Peyer's patch (tissue), 4 donors: ENCODE data around the gene PAXIP1. TPM values are rescaled to one million over a fixed set of nuclear protein-coding genes. Genes with fewer than 3 reads are reported as not detected.

Experiments
- DNase-seq, 3 donors: peaks; one replicate each; pipeline ENCODE4 v3.0.0-alpha.2; 2017 to 2019
- H3K27ac ChIP-seq, 4 donors: fragments of 200-600 bp; sonication (generic); one replicate each; pipeline ENCODE4 v1.5.1; 2016 to 2019
- H3K27me3 ChIP-seq, 2 donors: fragments of 200-600 bp; sonication (generic); one replicate each; pipeline ENCODE4 v1.5.1; 2019
- H3K36me3 ChIP-seq, 3 donors: fragments of 200-600 bp; sonication (generic); one replicate each; pipeline ENCODE4 v1.5.1; 2016 to 2019
- H3K4me1 ChIP-seq, 4 donors: fragments of 200-600 bp; sonication (generic); one replicate each; pipeline ENCODE4 v1.5.1; 2016 to 2019
- H3K4me3 ChIP-seq, 4 donors: fragments of 200-600 bp; sonication (generic); 1 replicate in 3 of 4; 2 replicates in 1 of 4; pipeline ENCODE4 v1.5.1; 2016 to 2019; ENCODE audit warnings: mild to moderate bottlenecking in 1 of 4
- H3K9me3 ChIP-seq, 4 donors: fragments of 200-600 bp; sonication (generic); one replicate each; pipeline ENCODE4 v1.5.1; 2016 to 2019; ENCODE audit warnings: mild to moderate bottlenecking in 1 of 4
- CTCF ChIP-seq, 6 experiments: fragments of 450-650 bp in 4 of 6; fragments of 200-600 bp in 2 of 6; sonication (generic) in 1 of 6; IDR thresholded peaks; one replicate each; pipeline ENCODE4 v1.5.1; 2017 to 2019; ENCODE audit warnings: antibody characterized with exemption in 6 of 6, mild to moderate bottlenecking in 3 of 6, moderate library complexity in 1 of 6
- POLR2A ChIP-seq, 2 donors: fragments of 450-650 bp; IDR thresholded peaks; one replicate each; pipeline ENCODE4 v1.5.1; 2017; ENCODE audit warnings: antibody characterized with exemption in 2 of 2, mild to moderate bottlenecking in 2 of 2, moderate library complexity in 2 of 2
- total RNA-seq, 4 donors: library from RNA; depleted of rRNA; stranded (reverse); fragments of >200 nt; gene quantifications; one replicate each; pipeline ENCODE4 v1.1.0, GENCODE V29; 2016

The PAXIP1 gene
- total RNA-seq, 4 donors from 2014 or later, result 14.9 to 28.3 (median 23.7) TPM

- DNase-seq, result no peak
- no peaks in the 10 kb centered on the region for H3K36me3 ChIP-seq
- no peak overlapping the region for H3K27ac ChIP-seq
- peaks cover 0 to 8% (median 0%) of the 10 kb centered on the region in 4 donors for H3K4me1 ChIP-seq
- no peak overlapping the region for H3K4me3 ChIP-seq
- TF ChIP-seq POLR2A (IDR thresholded peaks at IDR 0.05) (no peak), CTCF (IDR thresholded peaks at IDR 0.05) (no peak)
- H3K27me3 ChIP-seq, result peaks cover 0 to 3% of the 10 kb centered on the region in 2 donors
- no peaks in the 10 kb centered on the region for H3K9me3 ChIP-seq
Observed at GRCh38 chr7:154918266-154918665, 84.7 kb downstream of the PAXIP1 start.

- peaks cover 0 to 3% of the 10 kb centered on the region in 2 donors for H3K27me3 ChIP-seq
- no peak overlapping the region for H3K4me3 ChIP-seq
- no peaks in the 10 kb centered on the region for H3K9me3 ChIP-seq
- H3K36me3 ChIP-seq, result no peaks in the 10 kb centered on the region
- no peak overlapping the region for H3K27ac ChIP-seq
- H3K4me1 ChIP-seq, result peaks cover 0 to 8% (median 0%) of the 10 kb centered on the region in 4 donors
- no peak for TF ChIP-seq POLR2A (IDR thresholded peaks at IDR 0.05)
- no peak for TF ChIP-seq CTCF (IDR thresholded peaks at IDR 0.05)
- no peak for DNase-seq
Observed at GRCh38 chr7:154917808-154918160, 85.1 kb downstream of the PAXIP1 start.

GRCh38 chr7:154916856-154917807 is 85.8 kb downstream of the PAXIP1 start:
- Histone ChIP-seq H3K4me1 (peaks cover 0 to 8% (median 0%) of the 10 kb centered on the region in 4 donors), H3K4me3 (no peak overlapping the region), H3K27me3 (peaks cover 0 to 3% of the 10 kb centered on the region in 2 donors), H3K9me3 (no peaks in the 10 kb centered on the region), H3K36me3 (no peaks in the 10 kb centered on the region), H3K27ac (no peak overlapping the region)
- no peak for DNase-seq
- TF ChIP-seq POLR2A (IDR thresholded peaks at IDR 0.05) (no peak), CTCF (IDR thresholded peaks at IDR 0.05) (no peak)

- Histone ChIP-seq H3K27ac (no peak overlapping the region), H3K36me3 (no peaks in the 10 kb centered on the region), H3K4me1 (peaks cover 0 to 8% (median 0%) of the 10 kb centered on the region in 4 donors), H3K4me3 (no peak overlapping the region), H3K27me3 (peaks cover 0 to 3% of the 10 kb centered on the region in 2 donors), H3K9me3 (peaks cover 0 to 1% (median 0%) of the 10 kb centered on the region in 4 donors)
- DNase-seq, result no peak
- TF ChIP-seq CTCF (IDR thresholded peaks at IDR 0.05) (no peak), POLR2A (IDR thresholded peaks at IDR 0.05) (no peak)
Observed at GRCh38 chr7:154916381-154916780, 86.5 kb downstream of the PAXIP1 start.

GRCh38 chr7:154915600-154915999 is 87.3 kb downstream of the PAXIP1 start:
- TF ChIP-seq POLR2A (IDR thresholded peaks at IDR 0.05), result no peak
- no peak for TF ChIP-seq CTCF (IDR thresholded peaks at IDR 0.05)
- Histone ChIP-seq H3K4me3 (no peak overlapping the region), H3K36me3 (no peaks in the 10 kb centered on the region), H3K27ac (no peak overlapping the region), H3K9me3 (peaks cover 0 to 4% (median 0%) of the 10 kb centered on the region in 4 donors), H3K4me1 (peaks cover 0 to 8% (median 0%) of the 10 kb centered on the region in 4 donors), H3K27me3 (peaks cover 0 to 3% of the 10 kb centered on the region in 2 donors)
- DNase-seq, result no peak
